Measurements from ENCODE around the gene WIZ. TPM values are rescaled to one million over a fixed set of nuclear protein-coding genes. Genes with fewer than 3 reads are reported as not detected.
A peak's percentile ranks its signal among the peaks of the same experiment; 100 is the strongest.

Gene WIZ
- total RNA-seq, 1 experiment from 2014 or later: 7.2 TPM

DNA sequence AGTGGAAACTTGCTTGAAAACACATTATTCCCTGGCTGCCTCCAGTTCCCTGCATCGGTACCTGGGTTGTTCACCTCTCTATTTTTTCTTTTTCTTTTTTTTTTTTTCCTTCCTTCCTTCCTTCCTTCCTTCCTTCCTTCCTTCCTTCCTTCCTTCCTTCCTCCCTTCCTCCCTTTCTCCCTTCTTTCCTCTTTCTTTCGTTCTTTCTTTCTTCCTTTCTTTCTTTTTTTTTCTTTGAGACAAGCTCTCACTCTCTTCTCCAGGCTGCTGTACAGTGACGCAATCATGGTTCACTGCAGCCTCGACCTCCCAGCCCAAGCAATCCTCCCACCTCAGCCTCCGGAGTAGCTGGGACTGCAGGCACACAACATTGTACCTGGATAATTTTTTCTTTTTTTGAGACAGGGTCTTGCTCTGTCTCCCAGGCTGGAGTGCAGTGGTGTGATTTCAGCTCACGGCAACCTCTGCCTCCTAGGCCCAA lies 18.0 kb upstream of the WIZ start:
- DNase-seq (ENCODE audit: low spot score): no peak

- DNase-seq (ENCODE audit: low spot score): peak; percentile 71
These were observed 17.3 kb upstream of the WIZ start for GRCh38 chr19:15466851-15467733.

- DNase-seq (ENCODE audit: low spot score): no peak
These were observed 14.9 kb upstream of the WIZ start, which contains the start of gene RASAL3 for GRCh38 chr19:15464394-15465385. Gene RASAL3 (minus strand): TSS chr19:15464544. CDS start chr19:15464358, 186 bp downstream.

GRCh38 chr19:15463861-15464371 lies 14.2 kb upstream of the WIZ start:
- no peak for DNase-seq (ENCODE audit: low spot score)

- no peak for DNase-seq (ENCODE audit: low spot score)
These were observed 11.9 kb upstream of the WIZ start for GRCh38 chr19:15461694-15462093.

DNA sequence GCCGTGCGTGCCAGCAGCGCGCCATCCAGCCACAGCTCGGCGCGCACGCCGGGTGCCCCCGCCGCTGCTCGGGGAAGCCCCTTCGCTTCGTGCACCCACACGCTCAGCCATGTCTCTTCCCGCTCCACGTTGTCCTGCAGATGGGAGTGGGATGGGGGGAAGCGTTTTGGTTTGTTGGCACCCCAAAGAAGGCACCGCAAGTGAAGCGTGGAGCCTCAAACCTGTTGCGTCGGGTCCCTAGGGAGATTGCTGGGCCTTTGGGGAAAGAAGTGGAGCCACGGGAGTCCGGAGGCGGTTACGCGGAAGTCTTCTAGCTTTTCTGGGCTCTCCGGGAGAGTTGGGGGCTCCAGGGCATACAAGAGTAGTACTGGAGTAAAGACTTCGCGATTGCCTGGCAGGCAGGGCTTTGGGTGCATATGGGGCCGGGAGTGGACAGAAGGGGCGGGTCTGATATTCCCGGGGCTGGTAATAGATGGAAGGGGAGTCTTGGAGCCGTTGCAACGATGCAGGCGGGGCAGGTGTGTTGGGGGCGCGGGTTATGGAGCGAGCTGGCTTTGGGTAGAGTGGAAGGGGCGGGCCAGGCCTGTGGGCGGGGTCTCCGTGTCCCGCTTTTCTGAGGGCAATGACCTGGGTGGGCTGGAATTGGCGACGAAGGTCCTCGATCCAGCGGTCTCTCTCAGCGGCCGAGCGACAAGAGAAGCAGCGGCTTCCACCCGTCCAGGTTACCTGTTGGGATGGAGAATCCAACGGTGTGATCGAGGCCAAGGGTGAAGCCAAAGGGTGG lies 8.1 kb upstream of the WIZ start:
- no peak for DNase-seq (ENCODE audit: low spot score)

- DNase-seq (ENCODE audit: low spot score): no peak
These were observed 7.3 kb upstream of the WIZ start for GRCh38 chr19:15456871-15457700.

- no peak for DNase-seq (ENCODE audit: low spot score)
These were observed 6.7 kb upstream of the WIZ start for GRCh38 chr19:15456441-15456840.

GRCh38 chr19:15455996-15456395 lies 6.2 kb upstream of the WIZ start:
- no peak for DNase-seq (ENCODE audit: low spot score)

DNA sequence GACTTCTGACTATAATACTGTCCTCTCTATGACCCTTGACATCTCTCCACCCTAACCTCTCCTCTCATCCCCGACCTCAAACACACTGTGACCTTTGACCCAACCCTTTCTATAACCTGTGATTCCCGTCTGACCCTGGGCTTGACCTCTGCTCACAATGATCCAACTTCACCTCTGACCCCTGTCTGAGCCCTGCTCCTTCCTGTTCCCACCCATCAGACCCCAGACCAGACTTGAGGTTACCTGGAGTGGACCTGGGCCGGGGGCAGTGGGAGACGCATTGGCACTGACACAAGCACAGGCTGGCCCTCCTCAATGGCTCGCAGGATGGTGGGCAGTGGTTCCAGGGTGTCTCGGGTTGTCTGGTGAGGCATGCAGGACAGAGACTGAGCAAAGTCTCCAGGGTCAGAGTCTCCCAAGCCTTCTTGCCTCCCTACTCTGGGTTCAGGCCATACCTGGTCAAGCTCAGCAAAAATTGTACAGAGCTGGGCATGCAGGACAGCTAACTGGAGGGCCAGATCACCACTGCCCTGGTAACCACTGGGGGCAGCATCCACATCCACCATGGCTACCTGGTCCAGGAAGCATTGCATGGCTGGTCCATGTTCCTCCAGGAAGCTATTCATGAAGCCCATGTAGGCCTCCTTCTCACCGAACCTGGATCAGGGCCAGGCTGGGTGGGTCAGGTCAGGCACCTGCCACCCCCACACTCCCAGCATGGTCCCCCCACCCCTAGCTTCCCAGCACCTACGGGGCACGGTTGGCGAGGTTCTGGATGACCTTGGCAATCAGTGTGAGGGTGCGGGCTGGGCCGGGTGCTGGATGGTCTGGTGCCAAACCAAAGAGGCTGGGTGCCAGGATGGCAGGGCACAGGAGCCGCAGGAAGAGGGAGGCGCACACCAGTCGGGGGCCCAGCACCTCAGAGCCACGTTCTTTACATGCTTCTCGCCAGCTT lies 4.4 kb upstream of the WIZ start:
- DNase-seq (ENCODE audit: low spot score): no peak

DNA sequence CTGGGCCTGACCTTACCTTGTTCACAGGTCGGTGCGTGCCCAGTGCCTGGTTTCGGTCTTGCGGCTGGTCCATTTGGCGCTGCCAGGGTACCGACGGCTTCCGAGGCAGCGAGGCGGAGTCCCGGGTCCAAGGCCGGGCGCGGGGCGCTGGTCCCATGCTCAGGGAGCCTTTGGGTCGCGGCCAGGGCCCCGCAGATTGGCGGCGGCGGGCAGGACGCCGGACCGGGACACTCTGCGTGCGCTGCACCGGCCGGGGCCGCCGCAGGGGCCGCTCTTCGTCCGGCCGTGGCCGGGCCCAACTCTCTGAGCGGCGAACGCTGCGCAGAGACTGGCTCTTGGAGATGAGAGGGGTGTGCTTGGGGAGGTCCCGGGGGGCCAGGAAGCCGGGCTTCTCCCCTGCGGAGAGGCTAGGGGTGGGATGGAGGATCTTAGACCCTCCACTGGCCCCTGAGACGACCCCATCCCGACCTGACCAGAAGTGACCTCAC lies 3.4 kb upstream of the WIZ start:
- no peak for DNase-seq (ENCODE audit: low spot score)

GRCh38 chr19:15452111-15453047 lies 2.6 kb upstream of the WIZ start:
- no peak for DNase-seq (ENCODE audit: low spot score)

- DNase-seq (ENCODE audit: low spot score): no peak
These were observed 753 bp upstream of the WIZ start for GRCh38 chr19:15450528-15450890.

DNA sequence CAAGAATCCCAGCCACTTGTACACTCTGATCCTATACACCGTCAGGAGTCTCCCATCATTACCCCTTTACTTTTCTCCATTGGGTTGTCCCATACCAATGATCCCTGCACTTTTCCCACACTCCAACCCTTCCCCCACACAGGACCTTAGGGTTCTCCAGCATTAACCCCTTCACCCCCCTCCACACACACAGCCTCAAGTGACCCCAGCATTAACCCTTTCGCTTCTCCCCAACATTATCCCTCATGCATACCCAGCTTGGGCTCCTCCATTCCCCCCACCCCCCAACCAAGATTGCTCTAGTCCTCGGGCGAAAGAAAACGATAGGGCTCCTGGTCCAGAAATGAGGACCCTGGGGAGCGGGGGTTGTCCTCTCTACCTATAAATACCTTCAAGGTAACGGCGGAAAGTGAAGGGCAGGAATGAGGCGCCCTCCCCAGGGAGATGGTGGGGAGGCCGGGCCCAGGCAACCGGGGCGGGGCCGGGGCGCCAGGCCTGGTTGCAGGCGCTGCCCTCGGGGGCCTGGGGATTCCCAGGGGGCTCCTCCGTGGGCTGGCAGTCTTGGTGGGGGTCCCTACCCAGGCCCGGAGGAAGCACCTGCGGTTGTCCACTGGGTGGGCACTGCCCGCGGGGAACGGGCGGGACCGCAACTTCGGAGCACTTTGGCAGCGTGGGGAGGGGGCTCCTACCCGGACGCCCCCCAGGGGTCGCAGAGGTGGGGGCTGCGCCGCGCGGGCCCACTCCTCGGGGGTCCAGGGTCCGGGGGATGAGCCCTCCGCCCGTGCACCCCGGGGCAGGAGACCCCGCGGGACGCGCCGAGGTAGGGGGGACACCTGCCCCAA lies 757 bp downstream of the WIZ start:
- DNase-seq (ENCODE audit: low spot score): no peak

DNA sequence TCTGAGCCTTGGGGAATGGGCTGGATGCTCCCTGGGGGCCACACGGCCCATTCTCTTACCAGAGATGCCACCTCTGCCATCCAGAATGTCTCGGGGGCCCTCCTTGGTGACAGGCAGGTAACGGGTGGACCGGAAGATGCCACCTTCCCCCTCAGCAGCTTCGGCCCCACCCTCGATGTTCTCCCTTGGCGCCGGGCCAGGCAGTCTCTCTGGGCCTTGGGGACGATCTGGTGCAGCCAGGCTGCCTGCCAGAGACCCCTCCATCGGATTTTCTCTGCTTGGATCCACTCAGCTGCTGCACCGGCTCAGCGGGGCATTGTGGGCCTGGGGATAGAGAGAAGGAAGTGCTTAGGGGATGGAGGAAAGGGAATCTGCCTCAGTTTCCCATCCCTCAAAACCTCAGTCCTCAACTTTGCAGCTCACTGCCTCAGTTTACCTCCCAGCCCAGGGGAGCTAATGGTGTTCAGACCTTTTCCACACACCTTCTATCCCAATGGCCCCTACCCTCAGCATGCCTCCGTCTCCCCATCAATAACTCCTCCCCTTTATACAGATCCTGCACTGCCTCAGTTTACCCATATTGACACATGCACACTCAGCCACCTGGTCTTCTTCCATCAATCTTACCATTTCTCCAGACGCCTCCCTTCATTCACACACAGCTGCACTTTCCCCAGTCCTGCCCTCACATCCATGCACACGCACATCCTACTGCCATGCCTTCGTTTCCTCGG lies 1.5 kb downstream of the WIZ start:
- no peak for DNase-seq (ENCODE audit: low spot score)

GRCh38 chr19:15447057-15447456 lies 2.7 kb downstream of the WIZ start:
- no peak for DNase-seq (ENCODE audit: low spot score)
